HG02885 (cell line): Measurements from ENCODE around the gene TNFRSF4.
A peak's percentile ranks its signal among the peaks of the same experiment; 100 is the strongest.

Experiments used
- ATAC-seq: cut with Tn5 transposase; IDR thresholded peaks from one replicate; pipeline ENCODE4 v1.9.1; 2021; ENCODE audit warnings: mild to moderate bottlenecking; ENCODE audit not compliant: unreplicated experiment, poor library complexity

Gene TNFRSF4

GRCh38 chr1:1234180-1234808, 20.3 kb upstream of the TNFRSF4 start:
- ATAC-seq, result no peak

DNA sequence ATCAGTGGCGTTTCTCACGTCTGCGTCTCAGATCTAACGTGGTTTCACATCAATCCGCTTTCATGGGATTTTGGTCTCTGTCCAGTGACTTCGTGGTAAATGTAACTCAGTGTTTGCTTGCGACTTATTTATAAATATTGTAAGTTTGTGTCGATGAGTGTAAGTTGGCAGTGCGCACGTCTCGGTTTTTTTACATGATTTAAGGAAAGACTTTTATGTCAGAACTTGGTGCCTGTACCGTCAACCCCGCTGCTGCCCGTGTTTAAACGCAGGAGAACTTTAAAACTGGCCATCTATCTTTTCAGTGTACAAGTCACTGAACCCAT, 19.6 kb upstream of the TNFRSF4 start:
- ATAC-seq, result no peak

DNA sequence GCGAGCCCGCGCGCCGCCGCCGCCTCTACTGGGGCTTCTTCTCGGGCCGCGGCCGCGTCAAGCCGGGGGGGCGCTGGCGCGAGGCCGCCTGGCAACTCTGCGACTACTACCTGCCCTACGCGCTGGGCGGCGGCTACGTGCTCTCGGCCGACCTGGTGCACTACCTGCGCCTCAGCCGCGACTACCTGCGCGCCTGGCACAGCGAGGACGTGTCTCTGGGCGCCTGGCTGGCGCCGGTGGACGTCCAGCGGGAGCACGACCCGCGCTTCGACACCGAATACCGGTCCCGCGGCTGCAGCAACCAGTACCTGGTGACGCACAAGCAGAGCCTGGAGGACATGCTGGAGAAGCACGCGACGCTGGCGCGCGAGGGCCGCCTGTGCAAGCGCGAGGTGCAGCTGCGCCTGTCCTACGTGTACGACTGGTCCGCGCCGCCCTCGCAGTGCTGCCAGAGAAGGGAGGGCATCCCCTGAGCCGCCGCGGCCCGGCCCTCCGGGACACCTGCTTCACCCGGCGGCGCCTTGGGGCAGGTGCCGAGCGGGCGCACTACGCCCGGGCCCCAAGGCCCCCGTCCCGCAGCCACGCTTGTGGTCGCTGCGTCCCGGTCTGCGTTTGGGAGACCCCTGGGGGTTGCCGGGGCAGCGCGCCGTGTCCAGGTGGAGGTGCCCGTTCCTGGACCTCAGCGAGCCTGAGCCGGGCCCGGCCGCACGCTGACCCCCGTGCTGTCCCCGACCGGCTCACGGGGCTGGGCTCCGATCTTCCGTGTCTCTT, 19.0 kb upstream of the TNFRSF4 start:
- no peak for ATAC-seq

- no peak for ATAC-seq
Observed at GRCh38 chr1:1232208-1232795, 18.3 kb upstream of the TNFRSF4 start, which contains the start of gene B3GALT6. B3GALT6 (plus strand) TSS chr1:1232237; CDS start chr1:1232279, 42 bp downstream.

DNA sequence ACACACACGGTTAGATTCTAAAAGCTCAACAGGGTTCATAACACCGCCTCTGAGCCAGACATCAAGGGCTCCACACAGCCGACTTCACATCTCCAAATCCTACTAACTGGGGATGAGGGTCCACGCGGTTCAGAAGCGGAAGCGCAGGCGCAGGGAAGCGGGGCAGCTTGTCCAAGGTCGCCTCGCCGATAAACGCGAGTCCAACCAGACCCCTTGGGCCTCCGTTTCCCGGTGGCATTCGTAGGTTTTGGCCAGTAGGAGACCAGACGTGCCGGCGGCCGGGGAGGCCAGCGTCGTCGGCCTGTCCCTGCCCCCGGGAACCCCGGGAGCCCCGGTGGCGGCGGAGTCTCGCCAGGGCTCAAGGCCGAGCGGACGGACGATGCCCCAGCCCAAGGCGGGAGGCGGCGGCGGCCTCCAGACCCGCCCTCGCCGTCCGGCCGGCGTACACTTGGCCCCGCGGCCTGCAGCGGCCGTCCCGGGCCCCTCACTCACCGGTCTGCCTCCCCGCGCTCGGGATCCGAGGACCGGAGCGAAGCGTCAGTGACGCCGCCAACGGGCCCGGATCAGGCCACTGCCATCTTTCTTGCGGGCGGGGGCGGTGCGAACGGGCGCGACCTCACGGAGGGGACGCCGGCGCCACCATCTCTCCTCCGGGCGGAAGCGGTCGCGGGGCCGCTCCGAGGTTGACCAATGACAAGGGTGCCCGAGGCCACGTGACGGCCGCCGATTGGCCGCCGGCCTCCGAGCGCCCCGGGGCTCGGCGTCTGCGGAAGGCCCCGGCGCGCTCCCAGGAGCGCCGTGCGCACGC, 17.7 kb upstream of the TNFRSF4 start, which contains the start of gene SDF4:
Gene SDF4, minus strand, starts transcription at position 602 of the 808 bp plus-strand sequence. CDS start 3,229 bp downstream, outside the sequence.
- ATAC-seq, result peak; percentile 94

DNA sequence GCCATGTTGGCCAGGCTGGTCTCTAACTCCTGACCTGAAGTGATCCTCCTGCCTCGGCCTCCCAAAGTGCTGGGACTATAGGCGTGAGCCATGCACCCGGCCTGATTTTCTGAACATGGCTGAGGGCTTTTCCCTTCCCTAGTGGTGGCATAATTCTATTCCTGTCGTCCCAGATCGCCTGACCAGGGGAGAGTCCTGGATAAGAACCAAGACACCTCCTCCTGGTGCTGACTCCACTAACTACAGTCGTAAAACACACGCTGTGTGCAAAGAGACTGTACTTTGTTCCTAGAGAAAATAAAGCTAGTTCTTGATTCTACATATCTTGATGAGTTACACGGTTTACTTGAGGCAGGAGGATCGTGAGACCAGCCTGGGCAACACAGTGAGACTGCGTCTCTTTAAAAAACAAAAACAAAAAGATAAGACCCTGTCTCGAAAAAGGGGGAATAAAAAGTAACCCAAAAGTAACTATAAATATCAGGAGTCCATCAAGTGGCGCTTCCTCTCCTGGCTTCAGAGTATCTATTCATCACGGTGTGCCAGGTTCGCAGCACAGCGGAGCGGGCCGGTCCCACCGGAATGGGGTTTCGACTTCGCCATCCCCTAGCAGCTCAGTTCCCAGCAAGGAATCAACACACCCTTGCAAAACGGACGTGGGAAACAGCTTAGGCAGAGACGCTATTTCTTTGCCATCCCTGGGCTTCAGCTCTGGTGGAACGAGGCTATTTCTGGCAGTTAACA, 16.9 kb upstream of the TNFRSF4 start:
- ATAC-seq, result no peak

- no peak for ATAC-seq
Observed at GRCh38 chr1:1229770-1230169, 15.8 kb upstream of the TNFRSF4 start.

- no peak for ATAC-seq
Observed at GRCh38 chr1:1228596-1229321, 14.8 kb upstream of the TNFRSF4 start.

DNA sequence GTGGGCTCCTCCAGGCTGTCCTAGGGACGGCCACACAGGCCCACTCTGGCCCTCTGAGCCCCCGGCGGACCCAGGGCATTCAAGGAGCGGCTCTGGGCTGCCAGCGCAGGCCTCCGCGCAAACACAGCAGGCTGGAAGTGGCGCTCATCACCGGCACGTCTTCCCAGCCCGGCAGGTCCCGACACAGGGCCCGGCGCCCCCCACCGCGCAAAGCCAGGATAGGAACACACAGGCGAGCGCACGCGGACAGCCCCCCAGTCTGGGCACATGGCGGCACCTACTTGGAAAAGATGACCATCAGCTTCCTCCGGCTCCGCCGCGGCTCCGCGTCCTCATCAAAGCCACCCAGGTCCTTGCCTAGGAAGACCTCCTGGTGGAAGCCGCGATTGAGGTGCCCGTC, 14.2 kb upstream of the TNFRSF4 start:
- no peak for ATAC-seq

DNA sequence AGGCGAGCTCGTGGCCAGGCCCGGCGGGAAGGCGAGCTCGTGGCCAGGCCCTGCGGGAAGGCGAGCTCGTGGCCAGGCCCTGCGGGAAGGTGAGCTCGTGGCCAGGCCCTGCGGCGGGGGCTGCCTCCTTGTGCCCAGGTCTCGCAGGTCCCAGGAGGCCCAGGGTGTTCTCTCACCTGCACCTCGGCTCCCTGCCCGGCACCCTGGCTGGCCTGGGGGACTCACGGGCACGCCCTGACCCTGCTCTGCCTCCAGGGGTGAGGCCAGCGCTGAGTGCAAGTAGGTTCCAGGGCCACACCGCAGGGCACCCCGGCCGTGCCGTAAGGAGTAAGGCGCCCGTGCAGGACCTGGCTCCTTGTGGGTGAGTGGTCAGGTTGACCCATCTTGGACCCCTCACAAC, 13.4 kb upstream of the TNFRSF4 start:
- ATAC-seq, result no peak

DNA sequence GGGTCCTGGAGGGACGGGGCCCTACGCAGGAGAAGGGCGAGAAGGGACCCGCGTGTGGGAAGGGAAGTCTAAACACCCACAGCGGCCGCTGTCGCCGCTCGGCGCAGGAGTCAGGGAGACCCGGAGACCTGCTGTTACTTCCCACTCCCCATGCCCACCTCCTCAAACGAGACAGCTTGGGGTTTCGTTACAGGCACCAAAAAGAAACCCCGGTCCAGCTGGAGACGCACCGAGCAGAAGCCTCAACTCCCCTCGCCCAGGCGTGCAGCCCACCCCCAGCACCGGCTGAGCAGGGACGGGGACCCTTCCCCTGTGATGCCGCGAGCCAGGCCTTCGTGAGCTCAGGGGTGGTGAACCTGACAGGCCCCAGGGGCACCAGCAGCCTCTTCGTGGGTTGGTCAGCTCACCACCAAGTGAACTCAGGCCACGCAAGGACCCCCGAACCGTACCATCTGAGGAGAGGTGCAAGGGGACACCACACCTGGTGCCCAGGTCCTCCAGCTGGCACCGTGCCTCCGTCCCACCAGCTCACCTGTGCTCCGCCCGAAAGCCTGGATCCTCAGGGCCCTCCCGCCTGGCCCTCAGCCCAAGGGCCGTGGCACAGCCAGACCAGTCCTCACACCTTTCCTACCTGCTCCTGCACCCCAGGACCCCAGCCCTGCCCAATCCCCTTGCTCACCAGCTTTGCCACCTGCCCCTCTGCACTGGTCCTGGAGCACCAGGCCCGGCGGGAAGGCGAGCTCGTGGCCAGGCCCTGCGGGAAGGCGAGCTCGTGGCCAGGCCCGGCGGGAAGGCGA, 12.8 kb upstream of the TNFRSF4 start:
- no peak for ATAC-seq

GRCh38 chr1:1225913-1226312, 12.0 kb upstream of the TNFRSF4 start:
- ATAC-seq, result no peak

- no peak for ATAC-seq
Observed at GRCh38 chr1:1225238-1225845, 11.4 kb upstream of the TNFRSF4 start.

- no peak for ATAC-seq
Observed at GRCh38 chr1:1223891-1224290, 9.9 kb upstream of the TNFRSF4 start.

DNA sequence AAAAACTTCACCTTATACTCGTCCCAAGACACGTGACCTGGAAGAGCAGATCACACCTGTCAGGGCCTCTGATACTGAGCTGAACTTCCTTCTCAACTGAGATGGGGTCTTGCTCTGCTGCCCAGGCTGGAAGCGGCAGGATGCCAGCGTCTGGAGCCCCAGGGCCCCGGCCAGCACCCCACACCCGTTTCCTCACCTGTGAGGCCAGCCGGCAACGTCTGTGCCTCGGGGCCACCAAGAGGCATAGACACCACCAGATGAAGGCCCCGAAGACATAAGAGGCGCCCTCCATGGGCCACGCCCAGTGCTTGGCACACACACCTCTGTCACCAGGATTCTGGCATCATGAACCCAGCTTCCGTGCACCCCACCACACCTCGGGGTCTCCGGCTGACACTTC, 9.4 kb upstream of the TNFRSF4 start:
- ATAC-seq, result no peak

GRCh38 chr1:1222575-1223225, 8.7 kb upstream of the TNFRSF4 start:
- ATAC-seq, result no peak

- ATAC-seq, result no peak
Observed at GRCh38 chr1:1221887-1222574, 8.1 kb upstream of the TNFRSF4 start.
